Raji (cell line): ENCODE data around the gene OXGR1.

ENCODE experiments used
- POLR2A ChIP-seq: IDR thresholded peaks from 2 replicates; pipeline ENCODE4 v1.6.1; 2011; ENCODE audit warnings: low read depth, low read length, control low read depth; ENCODE audit not compliant: insufficient read depth

Gene OXGR1

GRCh38 chr13:97015661-97016350 is 21.5 kb upstream of the OXGR1 start:
- TF ChIP-seq POLR2A: no peak

- TF ChIP-seq POLR2A: no peak
These were observed 18.2 kb upstream of the OXGR1 start for GRCh38 chr13:97012251-97013048.

- TF ChIP-seq POLR2A: no peak
These were observed 17.3 kb upstream of the OXGR1 start for GRCh38 chr13:97011446-97012131.

GRCh38 chr13:97008643-97009042 is 14.4 kb upstream of the OXGR1 start:
- TF ChIP-seq POLR2A: no peak

- TF ChIP-seq POLR2A: no peak
These were observed 11.5 kb upstream of the OXGR1 start for GRCh38 chr13:97005625-97006262.

- TF ChIP-seq POLR2A: no peak
These were observed 10.6 kb upstream of the OXGR1 start for GRCh38 chr13:97004886-97005285.

GRCh38 chr13:97004096-97004876 is 10.0 kb upstream of the OXGR1 start:
- TF ChIP-seq POLR2A: no peak

GRCh38 chr13:97003071-97003470 is 8.8 kb upstream of the OXGR1 start:
- no peak for TF ChIP-seq POLR2A

GRCh38 chr13:97002581-97002980 is 8.3 kb upstream of the OXGR1 start:
- TF ChIP-seq POLR2A: no peak

GRCh38 chr13:97001636-97002035 is 7.4 kb upstream of the OXGR1 start:
- TF ChIP-seq POLR2A: no peak

- TF ChIP-seq POLR2A: no peak
These were observed 6.1 kb upstream of the OXGR1 start for GRCh38 chr13:97000295-97000925.

GRCh38 chr13:96999091-96999490 is 4.8 kb upstream of the OXGR1 start:
- TF ChIP-seq POLR2A: no peak

- no peak for TF ChIP-seq POLR2A
These were observed 3.8 kb upstream of the OXGR1 start for GRCh38 chr13:96998051-96998450.

GRCh38 chr13:96996886-96997285 is 2.6 kb upstream of the OXGR1 start:
- TF ChIP-seq POLR2A: no peak
